Amniotic stem cell (primary cell): ENCODE measurements around the gene SRSF7.
A peak's percentile ranks its signal among the peaks of the same experiment; 100 is the strongest.
"Not testable (repeated sequence)": the region's sequence is repeated elsewhere in the genome, so short reads cannot be mapped to it uniquely, and the experiment has no call there.

Experiments used
- DNase-seq: peaks from one replicate; lab custom pipeline; 2025; lab: John Stamatoyannopoulos, UW

SRSF7 gene

GRCh38 chr2:38731684-38732221 is 19.4 kb downstream of the SRSF7 start:
- no peak for DNase-seq

GRCh38 chr2:38731090-38731489 is 20.1 kb downstream of the SRSF7 start:
- no peak for DNase-seq

- no peak for DNase-seq
These were observed 22.5 kb downstream of the SRSF7 start for GRCh38 chr2:38728694-38729093.

- DNase-seq: no peak
These were observed 23.5 kb downstream of the SRSF7 start for GRCh38 chr2:38727661-38728060.

GRCh38 chr2:38723173-38723572 is 28.0 kb downstream of the SRSF7 start:
- DNase-seq: no peak

- DNase-seq: no peak
These were observed 28.7 kb downstream of the SRSF7 start for GRCh38 chr2:38722271-38723061.

GRCh38 chr2:38720613-38721241 is 30.4 kb downstream of the SRSF7 start:
- peak; percentile 42 for DNase-seq

GRCh38 chr2:38719706-38720105 is 31.5 kb downstream of the SRSF7 start:
- DNase-seq: no peak

- no peak for DNase-seq
These were observed 32.6 kb downstream of the SRSF7 start for GRCh38 chr2:38718601-38719000.

GRCh38 chr2:38716185-38716584 is 35.0 kb downstream of the SRSF7 start:
- DNase-seq: no peak

GRCh38 chr2:38714941-38715340 is 36.2 kb downstream of the SRSF7 start:
- not testable (repeated sequence) for DNase-seq

- no peak for DNase-seq
These were observed 37.8 kb downstream of the SRSF7 start for GRCh38 chr2:38713338-38713737.

GRCh38 chr2:38712871-38713270 is 38.3 kb downstream of the SRSF7 start:
- DNase-seq: no peak

- DNase-seq: no peak
These were observed 38.7 kb downstream of the SRSF7 start for GRCh38 chr2:38712413-38712812.

- DNase-seq: no peak
These were observed 39.6 kb downstream of the SRSF7 start for GRCh38 chr2:38711558-38711957.

GRCh38 chr2:38709567-38710194 is 41.5 kb downstream of the SRSF7 start:
- DNase-seq: no peak

GRCh38 chr2:38708900-38709566 is 42.1 kb downstream of the SRSF7 start:
- DNase-seq: no peak

GRCh38 chr2:38708491-38708890 is 42.7 kb downstream of the SRSF7 start:
- DNase-seq: not testable (repeated sequence)

GRCh38 chr2:38706846-38707345 is 44.3 kb downstream of the SRSF7 start:
- no peak for DNase-seq

- DNase-seq: no peak
These were observed 46.5 kb downstream of the SRSF7 start for GRCh38 chr2:38704664-38705063.

- DNase-seq: peak; percentile 16
These were observed 47.8 kb downstream of the SRSF7 start for GRCh38 chr2:38703336-38703735.

GRCh38 chr2:38702413-38702812 is 48.7 kb downstream of the SRSF7 start:
- DNase-seq: peak; percentile 91
